Adrenal gland (tissue), 12 donors: Measurements from ENCODE around the gene ARMC6. TPM values are rescaled to one million over a fixed set of nuclear protein-coding genes. Genes with fewer than 3 reads are reported as not detected.

Experiments used
- DNase-seq, 7 donors: peaks; one replicate each; pipeline ENCODE4 v3.0.0-alpha.2; 2019 to 2020
- H3K27ac ChIP-seq, 5 donors: fragments of 200-600 bp; sonication (generic) in 4 of 5; 1 replicate in 3 of 5; 2 replicates in 2 of 5; pipeline versions ENCODE4 v1.5.1 to v1.8.0; 2016 to 2020; ENCODE audit warnings: mild to moderate bottlenecking in 1 of 5
- H3K27me3 ChIP-seq: fragments of 200-600 bp; 2 replicates; pipeline ENCODE4 v1.8.0; 2021
- H3K36me3 ChIP-seq, 2 donors: fragments of 200-600 bp; replicated peaks in 1 of 2; 1 replicate in 1 of 2; 2 replicates in 1 of 2; pipeline versions ENCODE4 v1.5.1 to v1.8.0; 2018 to 2022
- H3K4me1 ChIP-seq, 2 donors: fragments of 200-600 bp; replicated peaks in 1 of 2; 1 replicate in 1 of 2; 2 replicates in 1 of 2; pipeline versions ENCODE4 v1.5.1 to v1.8.0; 2018 to 2021
- H3K4me3 ChIP-seq, 4 donors: fragments of 200-600 bp; sonication (generic) in 3 of 4; one replicate each; pipeline ENCODE4 v1.5.1; 2016 to 2018
- H3K9me3 ChIP-seq, 3 donors: fragments of 200-600 bp; sonication (generic) in 1 of 3; replicated peaks in 1 of 3; 1 replicate in 2 of 3; 2 replicates in 1 of 3; pipeline versions ENCODE4 v1.5.1 to v1.8.0; 2016 to 2021
- CTCF ChIP-seq, 6 experiments: fragments of 450-650 bp in 4 of 6; fragments of 200-600 bp in 2 of 6; sonication (generic) in 1 of 6; IDR thresholded peaks; 1 replicate in 5 of 6; 2 replicates in 1 of 6; pipeline versions ENCODE4 v1.5.1 to v1.8.0; 2016 to 2021; ENCODE audit warnings: antibody characterized with exemption in 6 of 6, mild to moderate bottlenecking in 2 of 6, moderate library complexity in 1 of 6
- POLR2A ChIP-seq, 2 donors: fragments of 450-650 bp; IDR thresholded peaks; one replicate each; pipeline ENCODE4 v1.6.1; 2017; ENCODE audit warnings: antibody characterized with exemption in 2 of 2, mild to moderate bottlenecking in 2 of 2, moderate library complexity in 1 of 2
- WGBS, 4 donors: extraction: QIAGEN DNeasy Blood & Tissue Kit in 2 of 4; methylation state at CpG; one replicate each; pipeline versions ENCODE4 v1.1.5 to v1.1.7; 2013 to 2017; 5-methylcytosine and 5-hydroxymethylcytosine counted together
- intact Hi-C, 2 donors: fragments of 100-400 bp; cut with DNase I; formaldehyde crosslinking; loops; one replicate each; pipeline versions ENCODE4 v1.14.1 to v1.15.0; 2022 to 2023
- polyA plus RNA-seq, 3 donors: library from polyadenylated mRNA; stranded (reverse); fragments of 200-250 nt in 2 of 3; fragments of 350-450 nt in 1 of 3; fragmentation: Illumina TruSeq in 1 of 3; extraction: RNeasy Lipid Tissue Mini Kit (QIAGEN cat#74804) in 1 of 3; gene quantifications; one replicate each; pipeline ENCODE4 v1.2.3, GENCODE V29; 2013 to 2014
- total RNA-seq, 9 donors: library from RNA; depleted of rRNA in 4 of 9; stranded (reverse); fragments of >200 nt in 4 of 9; fragments of 120-200 nt in 1 of 9; fragmentation: NEBNext Ultra II Directional in 1 of 9; extraction: Animal tissue kit (Norgen Biotek cat#: 25700) in 1 of 9; gene quantifications; one replicate each; pipeline versions ENCODE4 v1.1.0 to v1.2.4, GENCODE V29; 2013 to 2023
- donor health status: healthy with polysubstance abuse.
- donor health status: Bipolar disorder and iron deficiency.
- donor health status: DM: yes; HTN: yes; CAD: no.
- donor health status: DM: no; HTN: no; CAD: no.
- donor health status: DM: no; HTN: no; CAD: no.
- donor health status: DM: yes; HTN: yes; CAD: no.

The ARMC6 gene
- total and polyA plus RNA-seq, 12 donors: 16.7 to 39.3 (median 27.2) TPM

- Histone ChIP-seq H3K27ac (no peak overlapping the region), H3K27me3 (no peaks in the 10 kb centered on the region), H3K4me1 (peaks cover 8 to 9% of the 10 kb centered on the region in 2 donors), H3K9me3 (no peaks in the 10 kb centered on the region), H3K36me3 (peaks cover 0 to 47% of the 10 kb centered on the region in 2 donors), H3K4me3 (no peak overlapping the region)
- TF ChIP-seq CTCF (IDR thresholded peaks at IDR 0.05) (no peak), POLR2A (IDR thresholded peaks at IDR 0.05) (no peak)
- DNase-seq: no peak
- 91 to 98% (median 96%) methylated on average over 12 to 13 of the region's 13 CpGs for whole genome bisulfite sequencing, 4 donors
- intact Hi-C loops: loop anchor here (5.0 to 10.0 kb wide), 3 partner anchors 59 to 89 kb away; partner anchors contain the start of gene TMEM161A (in 1 of the 2)
These were observed 22.3 kb downstream of the ARMC6 start for GRCh38 chr19:19055701-19056100.

- H3K4me1 ChIP-seq: peaks cover 8 to 9% of the 10 kb centered on the region in 2 donors
- no peak overlapping the region for H3K27ac ChIP-seq
- H3K9me3 ChIP-seq: no peaks in the 10 kb centered on the region
- no peak for DNase-seq
- intact Hi-C loops: loop anchor here (5.0 to 10.0 kb wide), 3 partner anchors 58 to 88 kb away; partner anchors contain the start of gene TMEM161A (in 1 of the 2)
- no peak overlapping the region for H3K4me3 ChIP-seq
- peaks cover 0 to 44% of the 10 kb centered on the region in 2 donors for H3K36me3 ChIP-seq
- no peak for TF ChIP-seq POLR2A (IDR thresholded peaks at IDR 0.05)
- TF ChIP-seq CTCF (IDR thresholded peaks at IDR 0.05): no peak
- WGBS, 4 donors: 82 to 89% (median 85%) methylated on average over 7 to 9 of the region's 9 CpGs
- H3K27me3 ChIP-seq: no peaks in the 10 kb centered on the region
These were observed 23.4 kb downstream of the ARMC6 start for GRCh38 chr19:19056636-19057275.

GRCh38 chr19:19057317-19057716 lies 23.9 kb downstream of the ARMC6 start:
- Histone ChIP-seq H3K4me1 (peaks cover 9 to 12% of the 10 kb centered on the region in 2 donors), H3K9me3 (no peaks in the 10 kb centered on the region), H3K27ac (no peak overlapping the region), H3K36me3 (peaks cover 0 to 39% of the 10 kb centered on the region in 2 donors), H3K27me3 (no peaks in the 10 kb centered on the region), H3K4me3 (no peak overlapping the region)
- no peak for DNase-seq
- TF ChIP-seq CTCF (IDR thresholded peaks at IDR 0.05): no peak
- TF ChIP-seq POLR2A (IDR thresholded peaks at IDR 0.05): no peak
- 81 to 100% (median 88%) methylated on average over 1 to 13 of the region's 13 CpGs for WGBS, 4 donors
- intact Hi-C loops: loop anchor here (5.0 to 10.0 kb wide), 3 partner anchors 57 to 87 kb away; partner anchors contain the start of gene TMEM161A (in 1 of the 2)

- Histone ChIP-seq H3K27ac (no peak overlapping the region), H3K27me3 (no peaks in the 10 kb centered on the region), H3K4me3 (no peak overlapping the region), H3K9me3 (no peaks in the 10 kb centered on the region), H3K36me3 (peaks cover 0 to 35% of the 10 kb centered on the region in 2 donors), H3K4me1 (peaks cover 9 to 16% of the 10 kb centered on the region in 2 donors)
- intact Hi-C loops: loop anchor here (5.0 to 10.0 kb wide), 3 partner anchors 57 to 87 kb away; partner anchors contain the start of gene TMEM161A (in 1 of the 2)
- WGBS, 4 donors: 50 to 86% (median 84%) methylated on average over 3 to 7 of the region's 7 CpGs
- DNase-seq: no peak
- TF ChIP-seq POLR2A (IDR thresholded peaks at IDR 0.05) (no peak), CTCF (IDR thresholded peaks at IDR 0.05) (no peak)
These were observed 24.3 kb downstream of the ARMC6 start for GRCh38 chr19:19057720-19058119.
